HepG2 (cell line): ENCODE results near the gene NUDT9. TPM values are rescaled to one million over a fixed set of nuclear protein-coding genes. Genes with fewer than 3 reads are reported as not detected.

Experiments
- ASH2L ChIP-seq: fragments of 300-600, 200-600 bp; sonication (generic); IDR thresholded peaks from 2 replicates; pipeline ENCODE4 v1.7.0; 2017; ENCODE audit warnings: low read depth, mild to moderate bottlenecking, moderate library complexity, mixed read lengths, low read length; ENCODE audit not compliant: insufficient read length
- ATF6 ChIP-seq: sonication (generic); formaldehyde crosslinking; conservative IDR thresholded peaks from 2 replicates; pipeline ENCODE4 v1.4.0; 2020; ENCODE audit warnings: missing genetic modification reagents
- FOXP4 ChIP-seq: sonication (generic); formaldehyde crosslinking; IDR thresholded peaks from 2 replicates; pipeline ENCODE4 v1.4.0; 2020; ENCODE audit warnings: missing genetic modification reagents
- GMEB2 ChIP-seq: IDR thresholded peaks from 2 replicates; pipeline ENCODE4 v1.6.1; 2016; ENCODE audit warnings: missing biosample characterization, missing genetic modification reagents, low read depth
- MATR3 ChIP-seq: sonication (generic); formaldehyde crosslinking; IDR thresholded peaks from 2 replicates; pipeline ENCODE4 v1.4.0; 2020; ENCODE audit warnings: missing genetic modification reagents
- SAP130 ChIP-seq: IDR thresholded peaks from 2 replicates; pipeline ENCODE4 v1.6.1; 2016; ENCODE audit warnings: low read depth
- ZBTB4 ChIP-seq: sonication (generic); formaldehyde crosslinking; IDR thresholded peaks from 2 replicates; pipeline ENCODE4 v1.4.0; 2020; ENCODE audit warnings: missing genetic modification reagents, mild to moderate bottlenecking, borderline replicate concordance
- ZNF333 ChIP-seq: sonication (generic); formaldehyde crosslinking; IDR thresholded peaks from 2 replicates; pipeline ENCODE4 v1.4.0; 2020; ENCODE audit warnings: mild to moderate bottlenecking, missing genetic modification reagents, borderline replicate concordance
- ZNF574 ChIP-seq: sonication (generic); formaldehyde crosslinking; IDR thresholded peaks from 2 replicates; pipeline ENCODE4 v1.4.0; 2020; ENCODE audit warnings: missing genetic modification reagents
- ZNF770 ChIP-seq: sonication (generic); formaldehyde crosslinking; IDR thresholded peaks from 2 replicates; pipeline ENCODE4 v1.5.0; 2020; ENCODE audit warnings: mild to moderate bottlenecking, missing genetic modification reagents
- polyA plus RNA-seq, 8 experiments: library from polyadenylated mRNA; depleted of rRNA in 3 of 8; stranded (reverse) in 7 of 8; unstranded in 1 of 8; fragments of >200 nt; fragmentation: Illumina TruSeq in 4 of 8; extraction: Trizol in 4 of 8; gene quantifications; 2 replicates each; pipeline versions ENCODE4 v1.2.1 to v1.2.3, GENCODE V29; 2011 to 2016; ENCODE audit warnings: low read depth in 4 of 8, missing spikeins in 1 of 8, mixed read lengths in 1 of 8; ENCODE audit not compliant: insufficient read depth in 1 of 8
- total RNA-seq, 5 experiments: library from RNA; depleted of rRNA; stranded (reverse); fragments of >200 nt; fragmentation: Illumina TruSeq; extraction: Trizol; gene quantifications; 2 replicates each; pipeline ENCODE4 v1.2.3, GENCODE V29; 2016; ENCODE audit warnings: low read depth in 1 of 5
- TF ChIP-seq, protein P1 (sequence below): sonication (generic); formaldehyde crosslinking; IDR thresholded peaks from 2 replicates; pipeline ENCODE4 v1.5.0; 2020; ENCODE audit warnings: mild to moderate bottlenecking, missing genetic modification reagents, moderate library complexity

Gene NUDT9
- total and polyA plus RNA-seq, 2 of the 13 experiments (the other 11 are each of a cell fraction or from before 2014, with no cell fraction given): 10.4 to 12.3 TPM

GRCh38 chr4:87390891-87391575 lies 31.3 kb upstream of the NUDT9 start, which contains the start of gene HSD17B11 (continued):
- no peak for TF ChIP-seq ATF6
- TF ChIP-seq ASH2L: peak; percentile 85
- TF ChIP-seq, protein P1, sequence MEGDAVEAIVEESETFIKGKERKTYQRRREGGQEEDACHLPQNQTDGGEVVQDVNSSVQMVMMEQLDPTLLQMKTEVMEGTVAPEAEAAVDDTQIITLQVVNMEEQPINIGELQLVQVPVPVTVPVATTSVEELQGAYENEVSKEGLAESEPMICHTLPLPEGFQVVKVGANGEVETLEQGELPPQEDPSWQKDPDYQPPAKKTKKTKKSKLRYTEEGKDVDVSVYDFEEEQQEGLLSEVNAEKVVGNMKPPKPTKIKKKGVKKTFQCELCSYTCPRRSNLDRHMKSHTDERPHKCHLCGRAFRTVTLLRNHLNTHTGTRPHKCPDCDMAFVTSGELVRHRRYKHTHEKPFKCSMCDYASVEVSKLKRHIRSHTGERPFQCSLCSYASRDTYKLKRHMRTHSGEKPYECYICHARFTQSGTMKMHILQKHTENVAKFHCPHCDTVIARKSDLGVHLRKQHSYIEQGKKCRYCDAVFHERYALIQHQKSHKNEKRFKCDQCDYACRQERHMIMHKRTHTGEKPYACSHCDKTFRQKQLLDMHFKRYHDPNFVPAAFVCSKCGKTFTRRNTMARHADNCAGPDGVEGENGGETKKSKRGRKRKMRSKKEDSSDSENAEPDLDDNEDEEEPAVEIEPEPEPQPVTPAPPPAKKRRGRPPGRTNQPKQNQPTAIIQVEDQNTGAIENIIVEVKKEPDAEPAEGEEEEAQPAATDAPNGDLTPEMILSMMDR (CRISPR knock-in tag): peak; percentile 44
- peak; percentile 86 for TF ChIP-seq FOXP4 (CRISPR knock-in tag)
- no peak for TF ChIP-seq ZNF333 (CRISPR knock-in tag)
- no peak for TF ChIP-seq GMEB2
- no peak for TF ChIP-seq MATR3 (CRISPR knock-in tag)
- peak; percentile 51; the same call in 1 of the 2 replicates for TF ChIP-seq ZNF770 (CRISPR knock-in tag)
- TF ChIP-seq ZNF574: peak; percentile 83
- peak; percentile 90; the same call in 1 of the 2 replicates for TF ChIP-seq ZBTB4 (CRISPR knock-in tag)
- peak; percentile 97 for TF ChIP-seq SAP130 (CRISPR knock-in tag)
